GM23248 (cell line): ENCODE data around the gene NCAPG.

Source experiments
- EZH2 ChIP-seq: fragments of 200-600 bp; sonication (generic); IDR thresholded peaks from 2 replicates; pipeline ENCODE4 v1.6.1; 2018; ENCODE audit warnings: antibody characterized with exemption, mild to moderate bottlenecking; ENCODE audit not compliant: insufficient read depth, poor library complexity, severe bottlenecking
- EZH2phosphoT487 ChIP-seq: fragments of 200-600 bp; sonication (generic); IDR thresholded peaks from 2 replicates; pipeline ENCODE4 v1.6.1; 2018; ENCODE audit warnings: antibody characterized with exemption, moderate library complexity, mild to moderate bottlenecking, low read depth; ENCODE audit not compliant: insufficient read depth

GRCh38 chr4:17773135-17773698 is 37.6 kb upstream of the NCAPG start:
- TF ChIP-seq EZH2 (no peak), EZH2phosphoT487 (no peak)
